NCI-H2196 (cell line): Measurements from ENCODE around the gene GRID1.
"Not testable (repeated sequence)": the region's sequence is repeated elsewhere in the genome, so short reads cannot be mapped to it uniquely, and the experiment has no call there.

Experiments used
- DNase-seq: peaks from one replicate; lab custom pipeline; 2025; ENCODE audit not compliant: unreplicated experiment; lab: John Stamatoyannopoulos, UW

Gene GRID1

GRCh38 chr10:86122646-86123045, 243.9 kb downstream of the GRID1 start:
- no peak for DNase-seq

GRCh38 chr10:86121200-86121599, 245.4 kb downstream of the GRID1 start:
- no peak for DNase-seq

- no peak for DNase-seq
These were observed 249.5 kb downstream of the GRID1 start for GRCh38 chr10:86117051-86117450.

- no peak for DNase-seq
These were observed 252.6 kb downstream of the GRID1 start for GRCh38 chr10:86113983-86114382.

GRCh38 chr10:86113501-86113900, 253.1 kb downstream of the GRID1 start:
- DNase-seq, result no peak

GRCh38 chr10:86113044-86113443, 253.6 kb downstream of the GRID1 start:
- DNase-seq, result no peak

GRCh38 chr10:86111902-86112545, 254.6 kb downstream of the GRID1 start:
- no peak for DNase-seq

- no peak for DNase-seq
These were observed 256.3 kb downstream of the GRID1 start for GRCh38 chr10:86110156-86110786.

- no peak for DNase-seq
These were observed 257.2 kb downstream of the GRID1 start for GRCh38 chr10:86109421-86109820.

- no peak for DNase-seq
These were observed 257.9 kb downstream of the GRID1 start for GRCh38 chr10:86108696-86109095.

- not testable (repeated sequence) for DNase-seq
These were observed 258.8 kb downstream of the GRID1 start for GRCh38 chr10:86107611-86108310.

GRCh38 chr10:86107131-86107530, 259.5 kb downstream of the GRID1 start:
- no peak for DNase-seq

GRCh38 chr10:86106616-86107015, 260.0 kb downstream of the GRID1 start:
- DNase-seq, result no peak

GRCh38 chr10:86105640-86106039, 261.0 kb downstream of the GRID1 start:
- no peak for DNase-seq

GRCh38 chr10:86105181-86105580, 261.4 kb downstream of the GRID1 start:
- DNase-seq, result no peak

- DNase-seq, result no peak
These were observed 261.9 kb downstream of the GRID1 start for GRCh38 chr10:86104611-86105145.

GRCh38 chr10:86104156-86104555, 262.4 kb downstream of the GRID1 start:
- DNase-seq, result no peak

GRCh38 chr10:86103391-86104101, 263.0 kb downstream of the GRID1 start:
- DNase-seq, result no peak

GRCh38 chr10:86102451-86102850, 264.1 kb downstream of the GRID1 start:
- DNase-seq, result no peak

GRCh38 chr10:86102031-86102430, 264.6 kb downstream of the GRID1 start:
- no peak for DNase-seq

- DNase-seq, result peak; percentile 7
These were observed 266.0 kb downstream of the GRID1 start for GRCh38 chr10:86100581-86101061.
